ENCODE data around the gene SEC24D. TPM values are rescaled to one million over a fixed set of nuclear protein-coding genes. Genes with fewer than 3 reads are reported as not detected.
"Not testable (repeated sequence)": the region's sequence is repeated elsewhere in the genome, so short reads cannot be mapped to it uniquely, and the experiment has no call there.

The SEC24D gene
- total RNA-seq, 2 experiments from 2014 or later, result 28.4 to 29.7 TPM

DNA sequence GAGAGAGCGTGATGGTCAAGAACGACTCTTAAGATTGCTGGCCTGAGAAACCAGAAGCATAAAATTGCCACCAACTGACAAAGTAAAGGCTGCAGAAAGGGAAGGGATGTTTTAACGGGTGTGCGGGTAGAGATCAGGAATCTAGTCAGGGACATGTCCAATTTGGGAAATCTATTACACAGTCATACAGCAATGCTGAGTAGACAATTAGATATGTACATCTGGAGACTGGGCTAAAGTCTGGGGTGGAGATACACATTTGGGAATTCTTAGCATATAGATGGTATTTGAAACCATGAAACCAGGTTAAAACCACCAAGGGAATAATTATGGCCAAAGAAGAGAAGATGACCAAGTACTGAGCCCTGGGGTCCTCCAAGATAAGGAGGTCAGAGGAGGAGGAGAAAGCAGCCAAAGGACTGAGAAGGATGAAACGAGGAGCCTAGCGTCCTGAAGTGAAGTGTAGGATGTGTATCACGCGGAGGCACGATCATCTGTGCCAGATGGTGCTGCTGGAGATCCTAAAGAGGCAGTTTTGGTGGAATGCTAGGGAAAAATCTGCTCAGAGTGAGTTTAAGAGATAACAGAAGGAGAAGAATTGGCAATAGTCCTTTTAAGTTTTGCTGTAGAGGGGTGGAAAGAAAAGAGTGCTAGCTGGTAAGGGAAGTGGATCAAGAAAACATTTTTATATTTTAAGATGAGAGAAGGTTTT is 36.5 kb downstream of the SEC24D start:
- no peak overlapping the region for H3K4me3 Mint-ChIP-seq
- H3K4me1 Mint-ChIP-seq (ENCODE audit: low read depth), result no peaks in the 10 kb centered on the region
- no peaks in the 10 kb centered on the region for H3K27me3 Mint-ChIP-seq (ENCODE audit: low read depth)
- peaks cover 28% of the 10 kb centered on the region for H3K36me3 Mint-ChIP-seq (ENCODE audit: low read depth)
- H3K27ac Mint-ChIP-seq, result no peak overlapping the region
- CTCF ChIA-PET, result interaction anchor here (1.4 kb wide), 1 partner anchor 65 kb away, joined by 4 read pairs; no protein-coding TSS in a partner anchor
- no peaks in the 10 kb centered on the region for H3K9me3 Mint-ChIP-seq
- intact Hi-C loops (cut with micrococcal nuclease), result no loop called here
- DNase-seq, result no peak

DNA sequence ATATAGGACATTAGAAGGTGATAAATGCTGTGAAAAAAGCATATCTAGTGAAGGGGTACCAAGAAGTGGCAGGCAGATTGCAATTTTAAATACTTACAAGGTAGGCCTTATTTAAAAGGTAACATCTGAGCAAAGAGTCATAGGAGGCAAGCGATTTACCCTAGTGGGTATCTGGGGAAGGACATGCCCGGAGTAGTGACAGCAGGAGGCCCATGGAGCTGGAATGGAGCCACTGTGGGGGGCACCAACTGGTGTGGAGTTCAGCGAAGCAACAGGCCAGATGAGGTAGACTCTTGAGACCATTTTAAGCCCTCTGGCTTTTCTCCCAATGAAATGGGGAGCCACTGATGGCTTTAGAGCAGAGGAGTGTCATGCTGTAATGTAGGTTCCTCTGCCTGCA is 37.3 kb downstream of the SEC24D start:
- H3K4me3 Mint-ChIP-seq, result no peak overlapping the region
- no peak for DNase-seq
- no peaks in the 10 kb centered on the region for H3K27me3 Mint-ChIP-seq (ENCODE audit: low read depth)
- CTCF ChIA-PET, result no interaction called here
- no peaks in the 10 kb centered on the region for H3K9me3 Mint-ChIP-seq
- no peaks in the 10 kb centered on the region for H3K4me1 Mint-ChIP-seq (ENCODE audit: low read depth)
- intact Hi-C loops (cut with micrococcal nuclease), result no loop called here
- no peak overlapping the region for H3K27ac Mint-ChIP-seq
- H3K36me3 Mint-ChIP-seq (ENCODE audit: low read depth), result peaks cover 28% of the 10 kb centered on the region

GRCh38 chr4:118797558-118798142 is 38.3 kb downstream of the SEC24D start:
- Mint-ChIP-seq H3K9me3 (no peaks in the 10 kb centered on the region), H3K4me3 (no peak overlapping the region), H3K27ac (no peak overlapping the region), H3K4me1 (ENCODE audit: low read depth) (no peaks in the 10 kb centered on the region), H3K36me3 (ENCODE audit: low read depth) (peaks cover 30% of the 10 kb centered on the region), H3K27me3 (ENCODE audit: low read depth) (no peaks in the 10 kb centered on the region)
- intact Hi-C loops (cut with micrococcal nuclease), result no loop called here
- CTCF ChIA-PET, result interaction anchor here (0.5 kb wide), 1 partner anchor 243 kb away, joined by 5 read pairs; no protein-coding TSS in a partner anchor
- no peak for DNase-seq

DNA sequence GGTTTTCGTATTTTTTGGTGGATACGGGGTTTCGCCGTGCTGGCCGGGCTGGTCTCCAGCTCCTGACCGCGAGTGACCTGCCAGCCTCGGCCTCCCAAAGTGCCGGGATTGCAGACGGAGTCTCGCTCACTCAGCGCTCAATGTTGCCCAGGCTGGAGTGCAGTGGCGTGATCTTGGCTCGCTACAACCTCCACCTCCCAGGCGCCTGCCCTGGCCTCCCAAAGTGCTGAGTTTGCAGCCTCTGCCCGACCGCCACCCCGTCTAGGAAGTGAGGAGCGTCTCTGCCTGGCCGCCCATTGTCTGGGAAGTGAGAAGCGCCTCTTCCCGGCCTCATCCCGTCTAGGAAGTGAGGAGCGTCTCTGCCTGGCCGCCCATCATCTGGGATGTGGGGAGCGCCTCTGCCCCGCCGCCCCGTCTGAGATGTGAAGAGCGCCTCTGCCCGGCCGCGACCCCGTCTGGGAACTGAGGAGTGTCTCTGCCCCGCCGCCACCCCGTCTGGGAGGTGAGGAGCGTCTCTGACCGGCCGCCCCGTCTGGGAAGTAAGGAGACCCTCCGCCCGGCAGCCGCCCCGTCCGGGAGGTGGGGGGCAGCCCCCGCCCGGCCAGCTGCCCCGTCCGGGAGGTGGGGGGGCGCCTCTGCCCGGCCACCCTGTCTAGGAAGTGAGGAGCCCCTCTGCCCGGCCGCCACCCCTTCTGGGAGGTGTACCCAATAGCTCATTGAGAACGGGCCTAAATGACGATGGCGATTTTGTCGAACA is 44.1 kb downstream of the SEC24D start:
- H3K4me1 Mint-ChIP-seq (ENCODE audit: low read depth); intact Hi-C loops (cut with micrococcal nuclease); CTCF ChIA-PET; H3K9me3 Mint-ChIP-seq; H3K27me3 Mint-ChIP-seq (ENCODE audit: low read depth); DNase-seq; H3K27ac Mint-ChIP-seq; H3K4me3 Mint-ChIP-seq: not testable (repeated sequence)
- peaks cover 11% of the 10 kb centered on the region for H3K36me3 Mint-ChIP-seq (ENCODE audit: low read depth)

- no peak for DNase-seq
- Mint-ChIP-seq H3K27me3 (ENCODE audit: low read depth) (no peaks in the 10 kb centered on the region), H3K27ac (no peak overlapping the region), H3K36me3 (ENCODE audit: low read depth) (peaks cover 5% of the 10 kb centered on the region), H3K4me3 (no peak overlapping the region), H3K9me3 (no peaks in the 10 kb centered on the region), H3K4me1 (ENCODE audit: low read depth) (no peaks in the 10 kb centered on the region)
- CTCF ChIA-PET, result interaction anchor here (0.7 kb wide), 1 partner anchor 75 kb away, joined by 3 read pairs; no protein-coding TSS in a partner anchor
- intact Hi-C loops (cut with micrococcal nuclease), result no loop called here
These were observed 45.4 kb downstream of the SEC24D start for GRCh38 chr4:118790544-118790943.

DNA sequence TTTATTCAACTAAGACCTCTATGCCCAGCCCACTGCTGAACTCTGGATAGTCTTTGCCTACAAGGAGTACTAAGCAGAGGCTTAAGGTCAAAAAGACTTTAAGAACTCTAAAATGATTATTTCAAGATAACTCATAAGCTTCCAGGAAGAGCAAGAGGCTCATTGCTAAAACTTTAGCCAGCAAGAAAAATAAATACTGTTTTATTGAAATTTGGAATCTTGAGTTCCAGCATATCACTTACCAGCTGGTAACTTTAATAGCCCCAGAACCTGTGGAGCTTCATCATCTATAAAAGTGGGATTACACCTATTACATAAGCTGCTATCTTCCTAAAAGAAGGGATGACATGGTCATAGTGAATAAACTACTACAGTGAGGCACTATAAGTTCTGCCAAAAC is 47.0 kb downstream of the SEC24D start:
- Mint-ChIP-seq H3K27ac (no peak overlapping the region), H3K27me3 (ENCODE audit: low read depth) (no peaks in the 10 kb centered on the region), H3K36me3 (ENCODE audit: low read depth) (peaks cover 4% of the 10 kb centered on the region), H3K4me1 (ENCODE audit: low read depth) (no peaks in the 10 kb centered on the region), H3K9me3 (no peaks in the 10 kb centered on the region), H3K4me3 (no peak overlapping the region)
- CTCF ChIA-PET, result no interaction called here
- intact Hi-C loops (cut with micrococcal nuclease), result no loop called here
- DNase-seq, result no peak

DNA sequence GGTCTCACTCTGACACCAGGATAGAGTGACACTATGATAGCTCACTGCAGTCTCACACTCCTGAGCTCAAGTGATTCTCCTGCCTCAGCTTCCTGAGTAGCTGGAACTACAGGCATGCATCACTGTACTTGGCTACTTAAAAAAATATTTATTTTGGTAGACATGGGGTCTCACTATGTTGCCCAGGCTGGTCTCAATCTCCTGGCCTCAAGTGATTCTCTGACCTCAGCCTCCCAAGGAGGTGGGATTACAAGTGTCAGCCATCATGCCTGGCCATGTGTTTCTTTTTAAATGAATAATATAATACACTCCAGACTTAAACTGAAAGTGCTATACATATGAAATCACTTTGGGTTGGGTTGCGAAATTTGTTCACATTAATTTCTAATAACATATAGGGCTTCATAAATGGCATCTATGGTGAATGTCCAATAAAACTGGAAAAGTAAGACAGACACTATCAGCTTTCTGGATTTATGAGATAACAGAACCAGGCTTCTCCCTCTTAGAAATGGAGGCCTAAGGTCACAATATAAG is 48.0 kb downstream of the SEC24D start:
- no peaks in the 10 kb centered on the region for H3K9me3 Mint-ChIP-seq
- DNase-seq, result no peak
- intact Hi-C loops (cut with micrococcal nuclease), result no loop called here
- no peak overlapping the region for H3K27ac Mint-ChIP-seq
- no peaks in the 10 kb centered on the region for H3K27me3 Mint-ChIP-seq (ENCODE audit: low read depth)
- no peak overlapping the region for H3K4me3 Mint-ChIP-seq
- CTCF ChIA-PET, result no interaction called here
- peaks cover 11% of the 10 kb centered on the region for H3K36me3 Mint-ChIP-seq (ENCODE audit: low read depth)
- H3K4me1 Mint-ChIP-seq (ENCODE audit: low read depth), result no peaks in the 10 kb centered on the region

- CTCF ChIA-PET, result interaction anchor here (1.1 kb wide), 1 partner anchor 80 kb away, joined by 4 read pairs; no protein-coding TSS in a partner anchor
- H3K4me3 Mint-ChIP-seq, result no peak overlapping the region
- H3K9me3 Mint-ChIP-seq, result peaks cover 2% of the 10 kb centered on the region
- intact Hi-C loops (cut with micrococcal nuclease), result no loop called here
- H3K4me1 Mint-ChIP-seq (ENCODE audit: low read depth), result no peaks in the 10 kb centered on the region
- no peak overlapping the region for H3K27ac Mint-ChIP-seq
- peaks cover 15% of the 10 kb centered on the region for H3K36me3 Mint-ChIP-seq (ENCODE audit: low read depth)
- no peak for DNase-seq
- H3K27me3 Mint-ChIP-seq (ENCODE audit: low read depth), result no peaks in the 10 kb centered on the region
These were observed 51.1 kb downstream of the SEC24D start for GRCh38 chr4:118784776-118785175.

- intact Hi-C loops (cut with micrococcal nuclease), result no loop called here
- H3K9me3 Mint-ChIP-seq, result peaks cover 2% of the 10 kb centered on the region
- H3K27ac Mint-ChIP-seq, result no peak overlapping the region
- no peak overlapping the region for H3K4me3 Mint-ChIP-seq
- peaks cover 15% of the 10 kb centered on the region for H3K36me3 Mint-ChIP-seq (ENCODE audit: low read depth)
- H3K4me1 Mint-ChIP-seq (ENCODE audit: low read depth), result no peaks in the 10 kb centered on the region
- DNase-seq, result no peak
- no peaks in the 10 kb centered on the region for H3K27me3 Mint-ChIP-seq (ENCODE audit: low read depth)
- CTCF ChIA-PET, result interaction anchor here (1.0 kb wide), 1 partner anchor 81 kb away, joined by 3 read pairs; no protein-coding TSS in a partner anchor
These were observed 52.0 kb downstream of the SEC24D start for GRCh38 chr4:118783887-118784286.

- H3K27me3 Mint-ChIP-seq (ENCODE audit: low read depth); H3K4me1 Mint-ChIP-seq (ENCODE audit: low read depth); intact Hi-C loops (cut with micrococcal nuclease); H3K27ac Mint-ChIP-seq; H3K9me3 Mint-ChIP-seq; H3K4me3 Mint-ChIP-seq; DNase-seq: not testable (repeated sequence)
- peaks cover 15% of the 10 kb centered on the region for H3K36me3 Mint-ChIP-seq (ENCODE audit: low read depth)
- CTCF ChIA-PET, result interaction anchor here (1.0 kb wide), 2 partner anchors 82 to 108 kb away, joined by 3 read pairs; no protein-coding TSS in a partner anchor
These were observed 53.0 kb downstream of the SEC24D start for GRCh38 chr4:118782886-118783285.

DNA sequence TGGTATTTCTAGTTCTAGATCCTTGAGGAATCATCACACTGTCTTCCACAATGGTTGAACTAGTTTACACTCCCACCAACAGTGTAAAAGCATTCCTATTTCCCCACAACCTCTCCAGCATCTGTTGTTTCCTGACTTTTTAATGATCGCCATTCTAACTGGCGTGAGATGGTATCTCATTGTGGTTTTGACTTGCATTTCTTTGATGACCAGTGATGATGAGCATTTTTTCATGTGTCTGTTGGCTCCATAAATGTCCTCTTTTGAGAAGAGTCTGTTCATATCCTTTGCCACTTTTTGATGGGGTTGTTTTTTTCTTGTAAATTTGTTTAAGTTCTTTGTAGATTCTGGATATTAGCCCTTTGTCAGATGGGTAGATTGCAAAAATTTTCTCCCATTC is 58.3 kb downstream of the SEC24D start:
- H3K27ac Mint-ChIP-seq; H3K4me3 Mint-ChIP-seq; DNase-seq; H3K36me3 Mint-ChIP-seq (ENCODE audit: low read depth); H3K9me3 Mint-ChIP-seq; CTCF ChIA-PET; H3K4me1 Mint-ChIP-seq (ENCODE audit: low read depth); H3K27me3 Mint-ChIP-seq (ENCODE audit: low read depth): not testable (repeated sequence)
- intact Hi-C loops (cut with micrococcal nuclease), result loop anchor here (10.0 kb wide), 1 partner anchor 517 kb away; no protein-coding TSS in a partner anchor

GRCh38 chr4:118776955-118777640 is 58.8 kb downstream of the SEC24D start:
- CTCF ChIA-PET, H3K27ac Mint-ChIP-seq, H3K4me3 Mint-ChIP-seq: not testable (repeated sequence)

More at GRCh38 chr4:118776955-118777640, 58.8 kb downstream of the SEC24D start:
- intact Hi-C loops (cut with micrococcal nuclease), result loop anchor here (10.0 kb wide), 1 partner anchor 518 kb away; no protein-coding TSS in a partner anchor
- H3K27me3 Mint-ChIP-seq (ENCODE audit: low read depth); H3K4me1 Mint-ChIP-seq (ENCODE audit: low read depth); DNase-seq; H3K9me3 Mint-ChIP-seq; H3K36me3 Mint-ChIP-seq (ENCODE audit: low read depth): not testable (repeated sequence)
